Breast epithelium (tissue), 4 donors: ENCODE measurements around the gene GPR27. TPM values are rescaled to one million over a fixed set of nuclear protein-coding genes. Genes with fewer than 3 reads are reported as not detected.

Experiments
- DNase-seq, 2 donors: peaks; one replicate each; pipeline ENCODE4 v3.0.0-alpha.2; 2019; ENCODE audit warnings: low spot score in 2 of 2
- H3K27ac ChIP-seq, 2 donors: fragments of 200-600 bp; sonication (generic) in 1 of 2; one replicate each; pipeline ENCODE4 v1.5.1; 2016 to 2019; ENCODE audit warnings: mild to moderate bottlenecking in 1 of 2
- H3K27me3 ChIP-seq, 2 donors: fragments of 200-600 bp; sonication (generic) in 1 of 2; one replicate each; pipeline versions ENCODE4 v1.5.1 to v1.6.0; 2017 to 2019; ENCODE audit warnings: control low read depth in 1 of 2, mild to moderate bottlenecking in 1 of 2
- H3K36me3 ChIP-seq: fragments of 200-600 bp; one replicate; pipeline ENCODE4 v1.5.1; 2019
- H3K4me1 ChIP-seq, 2 donors: fragments of 200-600 bp; sonication (generic); one replicate each; pipeline ENCODE4 v1.5.1; 2016 to 2019; ENCODE audit warnings: control low read depth in 1 of 2
- H3K4me3 ChIP-seq, 3 donors: fragments of 200-600 bp; sonication (generic); 1 replicate in 2 of 3; 2 replicates in 1 of 3; pipeline ENCODE4 v1.5.1; 2016 to 2019; ENCODE audit warnings: mild to moderate bottlenecking in 3 of 3, moderate library complexity in 2 of 3
- H3K9me3 ChIP-seq, 2 donors: fragments of 200-600 bp; sonication (generic) in 1 of 2; one replicate each; pipeline ENCODE4 v1.5.1; 2016 to 2019; ENCODE audit warnings: control low read depth in 1 of 2
- POLR2A ChIP-seq: fragments of 450-650 bp; IDR thresholded peaks from one replicate; pipeline ENCODE4 v1.6.1; 2016; ENCODE audit warnings: antibody characterized with exemption, mild to moderate bottlenecking, moderate library complexity
- POLR2AphosphoS5 ChIP-seq, 3 donors: sonication (generic); formaldehyde crosslinking; IDR thresholded peaks; one replicate each; pipeline ENCODE4 v1.6.1; 2017; ENCODE audit warnings: antibody characterized with exemption in 3 of 3
- intact Hi-C: fragments of 100-400 bp; cut with DNase I; formaldehyde crosslinking; loops from one replicate; pipeline ENCODE4 v1.15.1; 2023; ENCODE audit warnings: low total_unique reads
- total RNA-seq, 3 donors: library from RNA; depleted of rRNA; stranded (reverse); fragments of >200 nt; gene quantifications; one replicate each; pipeline ENCODE4 v1.1.0, GENCODE V29; 2016
- TF ChIP-seq, protein P1 (sequence below), 3 donors: fragments of 450-650 bp; IDR thresholded peaks; one replicate each; pipeline ENCODE4 v1.5.1; 2016 to 2017; ENCODE audit warnings: antibody characterized with exemption in 3 of 3, mild to moderate bottlenecking in 3 of 3, moderate library complexity in 3 of 3

GPR27 gene
- total RNA-seq, 3 donors from 2014 or later = 0.32 to 4.0 (median 2.0) TPM

GRCh38 chr3:71708476-71709105, 45.1 kb upstream of the GPR27 start:
- Histone ChIP-seq H3K36me3 (no peaks in the 10 kb centered on the region), H3K27me3 (no peaks in the 10 kb centered on the region), H3K4me1 (no peaks in the 10 kb centered on the region), H3K4me3 (no peak overlapping the region), H3K9me3 (no peaks in the 10 kb centered on the region), H3K27ac (peak overlapping the region in 1 of 2 donors; percentile 1)
- no peak for DNase-seq
- TF ChIP-seq POLR2A = no peak
- no peak for TF ChIP-seq POLR2AphosphoS5 (IDR thresholded peaks at IDR 0.05)
- TF ChIP-seq, protein P1, sequence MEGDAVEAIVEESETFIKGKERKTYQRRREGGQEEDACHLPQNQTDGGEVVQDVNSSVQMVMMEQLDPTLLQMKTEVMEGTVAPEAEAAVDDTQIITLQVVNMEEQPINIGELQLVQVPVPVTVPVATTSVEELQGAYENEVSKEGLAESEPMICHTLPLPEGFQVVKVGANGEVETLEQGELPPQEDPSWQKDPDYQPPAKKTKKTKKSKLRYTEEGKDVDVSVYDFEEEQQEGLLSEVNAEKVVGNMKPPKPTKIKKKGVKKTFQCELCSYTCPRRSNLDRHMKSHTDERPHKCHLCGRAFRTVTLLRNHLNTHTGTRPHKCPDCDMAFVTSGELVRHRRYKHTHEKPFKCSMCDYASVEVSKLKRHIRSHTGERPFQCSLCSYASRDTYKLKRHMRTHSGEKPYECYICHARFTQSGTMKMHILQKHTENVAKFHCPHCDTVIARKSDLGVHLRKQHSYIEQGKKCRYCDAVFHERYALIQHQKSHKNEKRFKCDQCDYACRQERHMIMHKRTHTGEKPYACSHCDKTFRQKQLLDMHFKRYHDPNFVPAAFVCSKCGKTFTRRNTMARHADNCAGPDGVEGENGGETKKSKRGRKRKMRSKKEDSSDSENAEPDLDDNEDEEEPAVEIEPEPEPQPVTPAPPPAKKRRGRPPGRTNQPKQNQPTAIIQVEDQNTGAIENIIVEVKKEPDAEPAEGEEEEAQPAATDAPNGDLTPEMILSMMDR (IDR thresholded peaks at IDR 0.05) = no peak
- intact Hi-C loops = loop anchor here (10.0 kb wide), 1 partner anchor 1116 kb away; no protein-coding TSS in a partner anchor

DNA sequence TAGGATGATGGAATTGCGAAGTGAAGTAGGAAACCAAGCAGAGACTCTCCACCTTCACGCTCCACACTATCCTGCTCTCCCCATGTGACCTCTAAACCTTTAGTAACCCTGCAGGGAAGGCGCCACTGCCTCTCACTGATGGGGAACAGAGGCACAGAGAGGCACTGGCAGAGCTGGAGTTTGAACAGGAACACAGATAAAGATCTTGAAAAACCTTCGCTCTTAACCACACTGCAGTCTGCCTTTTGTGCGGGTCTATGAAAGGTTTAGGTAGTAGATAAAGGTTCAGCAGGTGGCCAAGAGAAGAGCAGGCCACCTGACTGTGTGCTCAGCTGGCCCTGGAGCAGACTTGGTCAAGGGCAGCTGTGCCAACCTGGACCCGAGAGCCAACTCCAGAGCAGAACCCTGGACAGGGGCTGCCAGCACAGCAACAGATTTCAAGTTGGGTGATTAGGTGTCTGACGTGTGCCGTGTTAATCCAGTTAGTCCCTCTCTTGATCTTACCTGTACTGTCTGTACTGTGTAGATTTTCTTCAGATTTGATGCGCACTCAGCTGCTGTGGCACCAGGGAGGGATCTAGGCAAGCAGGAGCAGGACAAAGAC, 43.6 kb upstream of the GPR27 start:
- Histone ChIP-seq H3K27ac (no peak overlapping the region), H3K9me3 (no peaks in the 10 kb centered on the region), H3K27me3 (no peaks in the 10 kb centered on the region), H3K4me1 (no peaks in the 10 kb centered on the region), H3K36me3 (no peaks in the 10 kb centered on the region), H3K4me3 (no peak overlapping the region)
- TF ChIP-seq, protein P1 (IDR thresholded peaks at IDR 0.05) = no peak
- TF ChIP-seq POLR2AphosphoS5 (IDR thresholded peaks at IDR 0.05) (no peak), POLR2A (no peak)
- no peak for DNase-seq
- intact Hi-C loops = loop anchor here (10.0 kb wide), 1 partner anchor 1115 kb away; no protein-coding TSS in a partner anchor

GRCh38 chr3:71710906-71711494, 42.7 kb upstream of the GPR27 start:
- intact Hi-C loops = no loop called here
- Histone ChIP-seq H3K4me3 (no peak overlapping the region), H3K9me3 (no peaks in the 10 kb centered on the region), H3K36me3 (no peaks in the 10 kb centered on the region), H3K4me1 (no peaks in the 10 kb centered on the region), H3K27ac (no peak overlapping the region), H3K27me3 (no peaks in the 10 kb centered on the region)
- DNase-seq = no peak
- TF ChIP-seq POLR2AphosphoS5 (IDR thresholded peaks at IDR 0.05) (no peak), POLR2A (no peak)
- TF ChIP-seq, protein P1 (IDR thresholded peaks at IDR 0.05) = peak; percentile 48 to 61 (median 57)

GRCh38 chr3:71713041-71713440, 40.6 kb upstream of the GPR27 start:
- H3K9me3 ChIP-seq = no peaks in the 10 kb centered on the region
- H3K27me3 ChIP-seq = no peaks in the 10 kb centered on the region
- TF ChIP-seq POLR2AphosphoS5 (IDR thresholded peaks at IDR 0.05) = no peak
- no peak for TF ChIP-seq POLR2A
- TF ChIP-seq, protein P1 (IDR thresholded peaks at IDR 0.05) = no peak
- no peak for DNase-seq
- no peaks in the 10 kb centered on the region for H3K36me3 ChIP-seq
- intact Hi-C loops = no loop called here
- H3K4me1 ChIP-seq = no peaks in the 10 kb centered on the region
- H3K27ac ChIP-seq = no peak overlapping the region
- no peak overlapping the region for H3K4me3 ChIP-seq

DNA sequence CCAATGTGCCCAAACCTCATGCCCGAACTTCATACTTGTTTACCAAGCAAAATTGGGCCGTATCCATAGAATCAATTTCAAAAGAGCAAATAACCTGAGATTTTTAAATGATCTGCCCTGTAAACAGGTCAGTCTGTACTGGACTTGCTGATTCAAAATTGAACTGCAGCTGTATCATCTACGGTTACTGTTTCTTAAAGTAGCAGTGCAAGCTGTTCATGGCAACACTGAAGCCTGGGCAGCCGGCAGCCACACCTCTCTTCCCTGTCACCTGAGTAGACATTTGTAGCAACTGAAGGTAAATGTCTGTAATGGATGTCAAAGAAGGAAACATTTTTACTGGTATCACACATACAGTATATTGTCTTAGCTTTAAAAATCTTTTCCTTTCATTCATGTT, 39.1 kb upstream of the GPR27 start:
- Histone ChIP-seq H3K27me3 (no peaks in the 10 kb centered on the region), H3K36me3 (no peaks in the 10 kb centered on the region), H3K4me1 (no peaks in the 10 kb centered on the region), H3K27ac (no peak overlapping the region), H3K9me3 (no peaks in the 10 kb centered on the region), H3K4me3 (no peak overlapping the region)
- intact Hi-C loops = no loop called here
- TF ChIP-seq POLR2AphosphoS5 (IDR thresholded peaks at IDR 0.05) (no peak), POLR2A (no peak)
- TF ChIP-seq, protein P1 (IDR thresholded peaks at IDR 0.05) = no peak
- DNase-seq = no peak
